HepG2 (cell line): ENCODE measurements around the gene SNX22.

Source experiments
- CEBPB ChIP-seq: IDR thresholded peaks from 2 replicates; pipeline ENCODE4 v1.6.1; 2011; ENCODE audit warnings: low read depth, low read length, improper control_type of control experiment, borderline replicate concordance
- EP300 ChIP-seq, 3 experiments: sonication (generic) in 1 of 3; formaldehyde crosslinking in 1 of 3; IDR thresholded peaks; 2 replicates each; pipeline versions ENCODE4 v1.5.1 to v1.6.1; 2011 to 2020; ENCODE audit warnings: low read depth in 2 of 3, low read length in 2 of 3, borderline replicate concordance in 1 of 3, improper control_type of control experiment in 1 of 3, mild to moderate bottlenecking in 1 of 3, missing genetic modification reagents in 1 of 3, moderate library complexity in 1 of 3
- EZH2 ChIP-seq: conservative IDR thresholded peaks from 2 replicates; pipeline ENCODE4 v1.6.1; 2012; ENCODE audit warnings: mild to moderate bottlenecking, low read depth, low read length, moderate library complexity
- HCFC1 ChIP-seq: fragments of 150-350 bp; IDR thresholded peaks from 2 replicates; pipeline ENCODE4 v1.6.1; 2014; ENCODE audit warnings: low read depth, low read length
- HNRNPK ChIP-seq: fragments of 200-400 bp; formaldehyde crosslinking; IDR thresholded peaks from 2 replicates; pipeline ENCODE4 v1.6.1; 2018; ENCODE audit warnings: low read length, low read depth, moderate library complexity, mild to moderate bottlenecking; ENCODE audit not compliant: poor library complexity, severe bottlenecking
- KDM5A ChIP-seq: fragments of 200-600 bp; sonication (generic); IDR thresholded peaks from 2 replicates; pipeline ENCODE4 v1.7.0; 2018; ENCODE audit warnings: antibody characterized with exemption, mild to moderate bottlenecking, low read length, borderline replicate concordance
- RAD21 ChIP-seq: fragments of 450-650 bp; formaldehyde crosslinking; IDR thresholded peaks from 2 replicates; pipeline ENCODE4 v1.5.0; 2020; ENCODE audit warnings: mild to moderate bottlenecking
- ZBTB26 ChIP-seq: IDR thresholded peaks from 2 replicates; pipeline ENCODE4 v1.6.1; 2016; ENCODE audit warnings: missing compliant biosample characterization, missing genetic modification reagents, borderline replicate concordance
- ZBTB39 ChIP-seq: sonication (generic); formaldehyde crosslinking; IDR thresholded peaks from 2 replicates; pipeline ENCODE4 v1.5.0; 2020; ENCODE audit warnings: missing genetic modification reagents
- ZFP37 ChIP-seq: sonication (generic); formaldehyde crosslinking; IDR thresholded peaks from 2 replicates; pipeline ENCODE4 v1.4.0; 2020; ENCODE audit warnings: missing genetic modification reagents, borderline replicate concordance
- ZNF510 ChIP-seq: sonication (generic); formaldehyde crosslinking; IDR thresholded peaks from 2 replicates; pipeline ENCODE4 v1.4.0; 2020; ENCODE audit warnings: low read depth, mild to moderate bottlenecking, missing genetic modification reagents
- TF ChIP-seq, protein P1 (sequence below): sonication (generic); formaldehyde crosslinking; IDR thresholded peaks from 2 replicates; pipeline ENCODE4 v1.4.0; 2020; ENCODE audit warnings: low read depth, missing genetic modification reagents
- TF ChIP-seq, protein P2 (sequence below): sonication (generic); formaldehyde crosslinking; IDR thresholded peaks from 2 replicates; pipeline ENCODE4 v1.5.0; 2020; ENCODE audit warnings: missing genetic modification reagents, mild to moderate bottlenecking, borderline replicate concordance

- no peak for TF ChIP-seq ZFP37
- TF ChIP-seq KDM5A = no peak
- no peak for TF ChIP-seq HCFC1
- TF ChIP-seq, protein P1, sequence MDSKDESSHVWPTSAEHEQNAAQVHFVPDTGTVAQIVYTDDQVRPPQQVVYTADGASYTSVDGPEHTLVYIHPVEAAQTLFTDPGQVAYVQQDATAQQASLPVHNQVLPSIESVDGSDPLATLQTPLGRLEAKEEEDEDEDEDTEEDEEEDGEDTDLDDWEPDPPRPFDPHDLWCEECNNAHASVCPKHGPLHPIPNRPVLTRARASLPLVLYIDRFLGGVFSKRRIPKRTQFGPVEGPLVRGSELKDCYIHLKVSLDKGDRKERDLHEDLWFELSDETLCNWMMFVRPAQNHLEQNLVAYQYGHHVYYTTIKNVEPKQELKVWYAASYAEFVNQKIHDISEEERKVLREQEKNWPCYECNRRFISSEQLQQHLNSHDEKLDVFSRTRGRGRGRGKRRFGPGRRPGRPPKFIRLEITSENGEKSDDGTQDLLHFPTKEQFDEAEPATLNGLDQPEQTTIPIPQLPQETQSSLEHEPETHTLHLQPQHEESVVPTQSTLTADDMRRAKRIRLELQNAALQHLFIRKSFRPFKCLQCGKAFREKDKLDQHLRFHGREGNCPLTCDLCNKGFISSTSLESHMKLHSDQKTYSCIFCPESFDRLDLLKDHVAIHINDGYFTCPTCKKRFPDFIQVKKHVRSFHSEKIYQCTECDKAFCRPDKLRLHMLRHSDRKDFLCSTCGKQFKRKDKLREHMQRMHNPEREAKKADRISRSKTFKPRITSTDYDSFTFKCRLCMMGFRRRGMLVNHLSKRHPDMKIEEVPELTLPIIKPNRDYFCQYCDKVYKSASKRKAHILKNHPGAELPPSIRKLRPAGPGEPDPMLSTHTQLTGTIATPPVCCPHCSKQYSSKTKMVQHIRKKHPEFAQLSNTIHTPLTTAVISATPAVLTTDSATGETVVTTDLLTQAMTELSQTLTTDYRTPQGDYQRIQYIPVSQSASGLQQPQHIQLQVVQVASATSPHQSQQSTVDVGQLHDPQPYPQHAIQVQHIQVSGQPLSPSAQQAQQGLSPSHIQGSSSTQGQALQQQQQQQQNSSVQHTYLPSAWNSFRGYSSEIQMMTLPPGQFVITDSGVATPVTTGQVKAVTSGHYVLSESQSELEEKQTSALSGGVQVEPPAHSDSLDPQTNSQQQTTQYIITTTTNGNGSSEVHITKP (CRISPR knock-in tag) = no peak
- TF ChIP-seq ZBTB26 = no peak
- no peak for TF ChIP-seq EZH2
- TF ChIP-seq, protein P2, sequence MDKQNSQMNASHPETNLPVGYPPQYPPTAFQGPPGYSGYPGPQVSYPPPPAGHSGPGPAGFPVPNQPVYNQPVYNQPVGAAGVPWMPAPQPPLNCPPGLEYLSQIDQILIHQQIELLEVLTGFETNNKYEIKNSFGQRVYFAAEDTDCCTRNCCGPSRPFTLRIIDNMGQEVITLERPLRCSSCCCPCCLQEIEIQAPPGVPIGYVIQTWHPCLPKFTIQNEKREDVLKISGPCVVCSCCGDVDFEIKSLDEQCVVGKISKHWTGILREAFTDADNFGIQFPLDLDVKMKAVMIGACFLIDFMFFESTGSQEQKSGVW (CRISPR knock-in tag) = no peak
- no peak for TF ChIP-seq EP300 (IDR thresholded peaks at IDR 0.05; ENCODE audit: low read depth in 2 of 2, low read length in 2 of 2)
- no peak for TF ChIP-seq EP300 (CRISPR knock-in tag; IDR thresholded peaks at IDR 0.05; ENCODE audit: borderline replicate concordance)
- no peak for TF ChIP-seq CEBPB
- no peak for TF ChIP-seq RAD21 (CRISPR knock-in tag)
- no peak for TF ChIP-seq HNRNPK
- no peak for TF ChIP-seq ZBTB39
- TF ChIP-seq ZNF510 (CRISPR knock-in tag) = no peak
Observed at GRCh38 chr15:64111679-64112050, 39.9 kb upstream of the SNX22 start.
